H9 (cell line): ENCODE measurements around the gene CHST8. TPM values are rescaled to one million over a fixed set of nuclear protein-coding genes. Genes with fewer than 3 reads are reported as not detected.

Experiments
- DNase-seq: peaks from one replicate; pipeline ENCODE4 v3.0.0-alpha.2; 2017
- H2AFZ ChIP-seq: one replicate; pipeline ENCODE4 v1.6.1; 2013; ENCODE audit warnings: mild to moderate bottlenecking, low read length, control low read depth, moderate library complexity
- H2AK5ac ChIP-seq: 2 replicates; pipeline ENCODE4 v1.6.1; 2013; ENCODE audit warnings: low read length, control low read depth, mixed read lengths; ENCODE audit not compliant: insufficient read length
- H2BK120ac ChIP-seq: one replicate; pipeline ENCODE4 v1.6.1; 2013; ENCODE audit warnings: low read depth, mild to moderate bottlenecking, low read length, control low read depth, inconsistent platforms; ENCODE audit not compliant: poor library complexity, severe bottlenecking
- H2BK12ac ChIP-seq: 2 replicates; pipeline ENCODE4 v1.6.1; 2013; ENCODE audit warnings: low read length, control low read depth, mixed read lengths, low read depth; ENCODE audit not compliant: insufficient read length
- H2BK15ac ChIP-seq: 2 replicates; pipeline ENCODE4 v1.6.1; 2013; ENCODE audit warnings: low read depth, low read length, control low read depth
- H2BK20ac ChIP-seq: one replicate; pipeline ENCODE4 v1.6.1; 2013; ENCODE audit warnings: low read depth, mild to moderate bottlenecking, low read length, control low read depth, inconsistent platforms; ENCODE audit not compliant: poor library complexity, severe bottlenecking
- H2BK5ac ChIP-seq: 2 replicates; pipeline ENCODE4 v1.6.1; 2013; ENCODE audit warnings: low read length, control low read depth, mixed read lengths; ENCODE audit not compliant: insufficient read length
- H3K14ac ChIP-seq: 2 replicates; pipeline ENCODE4 v1.6.1; 2013; ENCODE audit warnings: low read length, control low read depth; ENCODE audit not compliant: insufficient read depth
- H3K18ac ChIP-seq: 2 replicates; pipeline ENCODE4 v1.6.1; 2013; ENCODE audit warnings: low read depth, mild to moderate bottlenecking, mixed read lengths, low read length, control low read depth; ENCODE audit not compliant: insufficient read length
- H3K23ac ChIP-seq: 2 replicates; pipeline ENCODE4 v1.6.1; 2013; ENCODE audit warnings: low read length, control low read depth, mixed read lengths, low read depth; ENCODE audit not compliant: insufficient read length
- H3K23me2 ChIP-seq: 2 replicates; pipeline ENCODE4 v1.6.1; 2013; ENCODE audit warnings: low read depth, mild to moderate bottlenecking, mixed read lengths, low read length, control low read depth; ENCODE audit not compliant: insufficient read length, poor library complexity, severe bottlenecking
- H3K27ac ChIP-seq: 2 replicates; pipeline ENCODE4 v1.5.1; 2013; ENCODE audit warnings: low read length, control low read depth, mixed read lengths, low read depth; ENCODE audit not compliant: insufficient read length
- H3K27me3 ChIP-seq: 2 replicates; pipeline ENCODE4 v1.6.1; 2013; ENCODE audit warnings: low read length, control low read depth, inconsistent platforms; ENCODE audit not compliant: insufficient read depth
- H3K4ac ChIP-seq: 2 replicates; pipeline ENCODE4 v1.6.1; 2013; ENCODE audit warnings: low read depth, mild to moderate bottlenecking, control low read depth, inconsistent platforms, low read length, moderate library complexity
- H3K4me1 ChIP-seq: 2 replicates; pipeline ENCODE4 v1.6.1; 2013; ENCODE audit warnings: low read length, control low read depth, inconsistent platforms; ENCODE audit not compliant: insufficient read depth
- H3K4me2 ChIP-seq: 2 replicates; pipeline ENCODE4 v1.6.1; 2013; ENCODE audit warnings: low read length, control low read depth, mixed read lengths; ENCODE audit not compliant: insufficient read length, insufficient read depth
- H3K56ac ChIP-seq: 2 replicates; pipeline ENCODE4 v1.6.1; 2013; ENCODE audit warnings: low read depth, mild to moderate bottlenecking, mixed read lengths, low read length, control low read depth; ENCODE audit not compliant: insufficient read length
- H3K79me1 ChIP-seq: 2 replicates; pipeline ENCODE4 v1.6.1; 2013; ENCODE audit warnings: low read depth, mild to moderate bottlenecking, moderate library complexity, low read length, control low read depth, inconsistent platforms; ENCODE audit not compliant: insufficient read depth, poor library complexity, severe bottlenecking
- H3K79me2 ChIP-seq: 2 replicates; pipeline ENCODE4 v1.6.1; 2013; ENCODE audit warnings: low read length, control low read depth, inconsistent platforms; ENCODE audit not compliant: insufficient read depth
- H3K9ac ChIP-seq: 2 replicates; pipeline ENCODE4 v1.6.1; 2013; ENCODE audit warnings: low read length, control low read depth, mixed read lengths; ENCODE audit not compliant: insufficient read length; ENCODE audit errors: extremely low read depth
- H3K9me3 ChIP-seq: one replicate; pipeline ENCODE4 v1.6.1; 2013; ENCODE audit warnings: low read depth, low read length, inconsistent platforms; ENCODE audit not compliant: control insufficient read depth
- H3T11ph ChIP-seq: one replicate; pipeline ENCODE4 v1.6.1; 2013; ENCODE audit warnings: mild to moderate bottlenecking, low read length, control low read depth, inconsistent platforms
- H4K20me1 ChIP-seq: one replicate; pipeline ENCODE4 v1.6.1; 2013; ENCODE audit not compliant: control insufficient read depth, insufficient read length, insufficient read depth
- H4K5ac ChIP-seq: 2 replicates; pipeline ENCODE4 v1.6.1; 2013; ENCODE audit warnings: low read depth, mild to moderate bottlenecking, mixed read lengths, low read length, control low read depth; ENCODE audit not compliant: insufficient read length
- H4K8ac ChIP-seq: replicated peaks from 2 replicates; pipeline ENCODE4 v1.6.1; 2013; ENCODE audit warnings: low read length, control low read depth, mixed read lengths, low read depth; ENCODE audit not compliant: insufficient read length
- H4K91ac ChIP-seq: 2 replicates; pipeline ENCODE4 v1.6.1; 2013; ENCODE audit warnings: low read depth, mild to moderate bottlenecking, moderate library complexity, mixed read lengths, low read length, control low read depth; ENCODE audit not compliant: insufficient read length
- H3K27ac Mint-ChIP-seq, 3 experiments: 2 replicates in 2 of 3; 3 replicates in 1 of 3; pipeline ENCODE4 v1.8.0; 2020 to 2021; ENCODE audit warnings: mixed read lengths in 3 of 3, mild to moderate bottlenecking in 1 of 3, moderate library complexity in 1 of 3
- H3K27me3 Mint-ChIP-seq: 2 replicates; pipeline ENCODE4 v1.8.0; 2021; ENCODE audit warnings: low read depth, mild to moderate bottlenecking, moderate library complexity, mixed read lengths
- H3K36me3 Mint-ChIP-seq, 3 experiments: 2 replicates in 2 of 3; 3 replicates in 1 of 3; pipeline ENCODE4 v1.8.0; 2020 to 2021; ENCODE audit warnings: low read depth in 3 of 3, mixed read lengths in 3 of 3; ENCODE audit not compliant: insufficient read depth in 1 of 3
- H3K4me1 Mint-ChIP-seq, 2 experiments: 2 replicates each; pipeline ENCODE4 v1.8.0; 2020; ENCODE audit warnings: mixed read lengths in 2 of 2
- H3K4me3 Mint-ChIP-seq, 2 experiments: 2 replicates in 1 of 2; 3 replicates in 1 of 2; pipeline ENCODE4 v1.8.0; 2020 to 2021; ENCODE audit warnings: mild to moderate bottlenecking in 2 of 2, mixed read lengths in 2 of 2, moderate library complexity in 1 of 2
- H3K9me3 Mint-ChIP-seq, 2 experiments: 2 replicates in 1 of 2; 3 replicates in 1 of 2; pipeline ENCODE4 v1.8.0; 2020; ENCODE audit warnings: mild to moderate bottlenecking in 2 of 2, mixed read lengths in 2 of 2, moderate library complexity in 1 of 2
- WGBS: extraction: QIAGEN DNeasy Blood & Tissue Kit; methylation state at CpG from one replicate; pipeline ENCODE4 v1.1.7; 2013; ENCODE audit warnings: missing lambda C conversion rate, low lambda C conversion rate, mixed read lengths; ENCODE audit not compliant: insufficient read length; ENCODE audit errors: extremely low coverage; 5-methylcytosine and 5-hydroxymethylcytosine counted together
- total RNA-seq: library from RNA; stranded (reverse); gene quantifications from 2 replicates; pipeline ENCODE4 v1.2.1, GENCODE V29; 2021
- TF ChIP-seq, protein P1 (sequence below): fragments of 200-600 bp; sonication (generic); conservative IDR thresholded peaks from 3 replicates; pipeline ENCODE4 v1.8.0; 2021; ENCODE audit warnings: antibody characterized with exemption, mild to moderate bottlenecking

Gene CHST8
- total RNA-seq, 1 experiment from 2014 or later, result 5.1 TPM

DNA sequence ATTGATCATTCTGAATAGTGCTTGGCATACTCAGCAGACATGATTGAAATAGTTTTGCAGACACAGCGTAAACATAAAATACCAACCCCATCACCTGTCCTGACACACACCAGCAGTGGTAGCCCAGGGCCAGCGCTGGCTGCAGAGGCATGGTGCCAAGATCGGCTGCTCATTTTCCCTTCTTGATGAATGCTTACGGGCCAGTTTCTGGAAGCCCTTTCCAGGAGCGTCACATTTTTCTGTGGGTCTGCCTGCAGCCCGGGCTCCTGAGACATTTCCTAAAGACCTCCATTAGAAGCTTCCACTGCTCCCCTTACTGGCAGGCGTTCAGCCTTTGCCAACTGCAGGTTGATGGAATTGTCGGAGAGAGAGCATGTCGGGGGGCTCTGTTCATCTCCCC, 48.6 kb downstream of the CHST8 start:
- H3K9me3 Mint-ChIP-seq, result no peaks in the 10 kb centered on the region
- H2AFZ ChIP-seq, result no peak overlapping the region
- H4K5ac ChIP-seq, result no peak overlapping the region
- no peak overlapping the region for H3K4ac ChIP-seq
- no peak overlapping the region for H2BK120ac ChIP-seq
- no peak overlapping the region for H4K8ac ChIP-seq
- H3K56ac ChIP-seq, result no peak overlapping the region
- H3K9me3 ChIP-seq, result no peaks in the 10 kb centered on the region
- TF ChIP-seq, protein P1, sequence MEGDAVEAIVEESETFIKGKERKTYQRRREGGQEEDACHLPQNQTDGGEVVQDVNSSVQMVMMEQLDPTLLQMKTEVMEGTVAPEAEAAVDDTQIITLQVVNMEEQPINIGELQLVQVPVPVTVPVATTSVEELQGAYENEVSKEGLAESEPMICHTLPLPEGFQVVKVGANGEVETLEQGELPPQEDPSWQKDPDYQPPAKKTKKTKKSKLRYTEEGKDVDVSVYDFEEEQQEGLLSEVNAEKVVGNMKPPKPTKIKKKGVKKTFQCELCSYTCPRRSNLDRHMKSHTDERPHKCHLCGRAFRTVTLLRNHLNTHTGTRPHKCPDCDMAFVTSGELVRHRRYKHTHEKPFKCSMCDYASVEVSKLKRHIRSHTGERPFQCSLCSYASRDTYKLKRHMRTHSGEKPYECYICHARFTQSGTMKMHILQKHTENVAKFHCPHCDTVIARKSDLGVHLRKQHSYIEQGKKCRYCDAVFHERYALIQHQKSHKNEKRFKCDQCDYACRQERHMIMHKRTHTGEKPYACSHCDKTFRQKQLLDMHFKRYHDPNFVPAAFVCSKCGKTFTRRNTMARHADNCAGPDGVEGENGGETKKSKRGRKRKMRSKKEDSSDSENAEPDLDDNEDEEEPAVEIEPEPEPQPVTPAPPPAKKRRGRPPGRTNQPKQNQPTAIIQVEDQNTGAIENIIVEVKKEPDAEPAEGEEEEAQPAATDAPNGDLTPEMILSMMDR, result no peak
- H3T11ph ChIP-seq, result no peak overlapping the region
- no peak overlapping the region for H2BK12ac ChIP-seq
- no peaks in the 10 kb centered on the region for H3K27me3 ChIP-seq
- no peak overlapping the region for H2BK20ac ChIP-seq
- no peak overlapping the region for H2BK5ac ChIP-seq
- no peaks in the 10 kb centered on the region for H3K36me3 Mint-ChIP-seq
- peaks cover 2% of the 10 kb centered on the region for H3K27me3 Mint-ChIP-seq
- H3K27ac Mint-ChIP-seq, result no peak overlapping the region
- no peak overlapping the region for H4K91ac ChIP-seq
- H3K9ac ChIP-seq, result no peak overlapping the region
- no peaks in the 10 kb centered on the region for H3K4me1 Mint-ChIP-seq
- H3K27ac ChIP-seq, result no peak overlapping the region
- H3K14ac ChIP-seq, result no peak overlapping the region
- H3K23me2 ChIP-seq, result no peaks in the 10 kb centered on the region
- no peak overlapping the region for H3K4me3 Mint-ChIP-seq
- H3K18ac ChIP-seq, result no peak overlapping the region
- WGBS, result no CpG with 5 or more reads among the region's 9 CpGs
- no peak overlapping the region for H3K4me2 ChIP-seq
- no peaks in the 10 kb centered on the region for H4K20me1 ChIP-seq
- DNase-seq, result no peak
- H3K79me1 ChIP-seq, result no peaks in the 10 kb centered on the region
- H3K79me2 ChIP-seq, result no peaks in the 10 kb centered on the region; the same call in 1 of the 2 replicates
- no peaks in the 10 kb centered on the region; the same call in 1 of the 2 replicates for H3K4me1 ChIP-seq
- no peak overlapping the region for H3K23ac ChIP-seq
- no peak overlapping the region for H2BK15ac ChIP-seq
- H2AK5ac ChIP-seq, result no peak overlapping the region
